Heart right ventricle (tissue), 16 donors: ENCODE results near the gene SLC29A3. TPM values are rescaled to one million over a fixed set of nuclear protein-coding genes. Genes with fewer than 3 reads are reported as not detected.

Experiments used
- ATAC-seq, 8 donors: fragments of 200-7000 bp; cut with Tn5 transposase; one replicate each; pipeline ENCODE4 v1.9.1; 2020; ENCODE audit warnings: mild to moderate bottlenecking in 8 of 8, moderate library complexity in 8 of 8, moderate number of reproducible peaks in 1 of 8
- DNase-seq, 2 donors: peaks; one replicate each; pipeline ENCODE4 v3.0.0-alpha.2; 2020
- H3K27ac ChIP-seq, 10 donors: fragments of 200-600 bp; sonication (generic) in 2 of 10; one replicate each; pipeline versions ENCODE4 v1.5.0 to v1.8.0; 2020 to 2022; ENCODE audit warnings: mild to moderate bottlenecking in 3 of 10
- H3K27me3 ChIP-seq, 7 donors: fragments of 200-600 bp; one replicate each; pipeline ENCODE4 v1.8.0; 2021 to 2022; ENCODE audit warnings: mild to moderate bottlenecking in 2 of 7
- H3K36me3 ChIP-seq, 9 donors: fragments of 200-600 bp; sonication (generic) in 1 of 9; one replicate each; pipeline versions ENCODE4 v1.5.0 to v1.8.0; 2020 to 2022; ENCODE audit warnings: mild to moderate bottlenecking in 2 of 9
- H3K4me1 ChIP-seq, 9 donors: fragments of 200-600 bp; sonication (generic) in 1 of 9; one replicate each; pipeline versions ENCODE4 v1.5.0 to v1.8.0; 2020 to 2022; ENCODE audit warnings: mild to moderate bottlenecking in 4 of 9
- H3K4me3 ChIP-seq, 10 donors: fragments of 200-600 bp; sonication (generic) in 2 of 10; one replicate each; pipeline versions ENCODE4 v1.5.0 to v1.8.0; 2020 to 2022; ENCODE audit warnings: mild to moderate bottlenecking in 7 of 10, moderate library complexity in 2 of 10
- H3K9me3 ChIP-seq, 11 donors: fragments of 200-600 bp in 10 of 11; sonication (generic) in 2 of 11; one replicate each; pipeline versions ENCODE4 v1.5.0 to v1.8.0; 2013 to 2022; ENCODE audit warnings: mild to moderate bottlenecking in 2 of 11, control low read depth in 1 of 11, moderate library complexity in 1 of 11
- WGBS, 2 donors: extraction: QIAGEN DNeasy Blood & Tissue Kit; methylation state at CpG; one replicate each; pipeline ENCODE4 v1.1.7; 2013; ENCODE audit warnings: inconsistent platforms in 1 of 2; 5-methylcytosine and 5-hydroxymethylcytosine counted together
- intact Hi-C, 10 donors: fragments of 100-400 bp; cut with DNase I; formaldehyde crosslinking; loops; one replicate each; pipeline versions ENCODE4 v1.11.1 to v1.14.2; 2022
- polyA plus RNA-seq, 2 donors: library from polyadenylated mRNA; stranded (reverse); fragments of 200-250 nt; gene quantifications; one replicate each; pipeline ENCODE4 v1.2.3, GENCODE V29; 2013
- total RNA-seq, 10 donors: library from RNA; stranded (reverse); fragmentation: NEBNext Ultra II Directional in 3 of 10; extraction: Animal tissue kit (Norgen Biotek cat#: 25700) in 3 of 10; gene quantifications; one replicate each; pipeline versions ENCODE4 v1.2.1 to v1.2.4, GENCODE V29; 2021 to 2023
- TF ChIP-seq, protein P1 (sequence below), 9 donors: fragments of 200-600 bp; sonication (generic) in 2 of 9; IDR thresholded peaks; one replicate each; pipeline versions ENCODE4 v1.5.0 to v1.8.0; 2021 to 2022; ENCODE audit warnings: antibody characterized with exemption in 9 of 9, mild to moderate bottlenecking in 5 of 9, moderate library complexity in 1 of 9
- donor health status: Arrhythmogenic right ventricular cardiomyopathy.
- donor health status: ischemic (EF 13 %, LVEDD 7.1; RV severe dilation, severe dysfunction).
- donor health status: healthy with polysubstance abuse.
- donor health status: DM: no; HTN: yes; CAD: no.
- donor health status: DM: no; HTN: no; CAD: no.
- donor health status: ischemic (EF 25% LVEDD 6.9; RV normal size, moderate dysfunction).
- donor health status: ischemic (EF 25% LVEDD 5.7; RV mildly dilated, moderate dysfunction).
- donor health status: healthy.
- donor health status: DM: yes; HTN: yes; CAD: no.
- donor health status: Ischemic cardiomyopathy.
- donor health status: ischemic (EF 35%, LVEDD 5.7; RV mildly dilated, moderate dysfunction).
- donor health status: nonischemic (EF 11% LVEDD 7.7; RV severe dilation, severe dysfunction).
- donor health status: DM: yes; HTN: yes; CAD: no.
- donor health status: PGD.
- donor health status: ischemic (EF 29% LVEDD 5.4; RV normal size, mild dysfunction).
- donor health status: nonischemic (EF 23%, LVEDD 6.1; RV moderate dilation, normal function).

Gene SLC29A3
- total and polyA plus RNA-seq, 12 donors: 0.89 to 3.5 (median 1.2) TPM

DNA sequence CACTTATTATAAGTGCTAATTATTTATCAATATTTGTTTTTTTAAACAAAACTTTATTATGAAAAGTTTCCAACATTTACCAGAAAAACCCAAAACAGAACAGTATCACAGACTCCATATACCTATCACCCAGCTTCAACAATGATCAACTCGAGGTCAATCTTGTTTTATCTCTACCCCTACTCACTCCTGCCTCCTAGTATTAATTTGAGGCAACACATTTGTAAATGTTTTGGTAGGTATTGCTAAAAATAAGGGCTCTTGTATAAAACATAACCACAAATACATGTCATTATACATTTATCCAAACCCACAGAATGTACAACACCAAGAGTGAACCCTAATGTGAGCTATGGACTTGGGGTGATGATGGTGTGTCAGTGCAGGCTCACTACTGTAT is 61.8 kb downstream of the SLC29A3 start:
- Histone ChIP-seq H3K4me1 (peaks cover 0 to 33% (median 7%) of the 10 kb centered on the region in 9 donors), H3K9me3 (no peaks in the 10 kb centered on the region), H3K4me3 (no peak overlapping the region), H3K27ac (no peak overlapping the region), H3K27me3 (no peaks in the 10 kb centered on the region), H3K36me3 (no peaks in the 10 kb centered on the region)
- intact Hi-C loops: loop anchor here in 9 of 10 donors (5.0 to 10.0 kb wide), 10 partner anchors 59 to 514 kb away; no protein-coding TSS in a partner anchor
- WGBS, 2 donors: 36 to 60% methylated on average over 1 of the region's 1 CpG
- DNase-seq (no peak), ATAC-seq (no peak)
- TF ChIP-seq, protein P1, sequence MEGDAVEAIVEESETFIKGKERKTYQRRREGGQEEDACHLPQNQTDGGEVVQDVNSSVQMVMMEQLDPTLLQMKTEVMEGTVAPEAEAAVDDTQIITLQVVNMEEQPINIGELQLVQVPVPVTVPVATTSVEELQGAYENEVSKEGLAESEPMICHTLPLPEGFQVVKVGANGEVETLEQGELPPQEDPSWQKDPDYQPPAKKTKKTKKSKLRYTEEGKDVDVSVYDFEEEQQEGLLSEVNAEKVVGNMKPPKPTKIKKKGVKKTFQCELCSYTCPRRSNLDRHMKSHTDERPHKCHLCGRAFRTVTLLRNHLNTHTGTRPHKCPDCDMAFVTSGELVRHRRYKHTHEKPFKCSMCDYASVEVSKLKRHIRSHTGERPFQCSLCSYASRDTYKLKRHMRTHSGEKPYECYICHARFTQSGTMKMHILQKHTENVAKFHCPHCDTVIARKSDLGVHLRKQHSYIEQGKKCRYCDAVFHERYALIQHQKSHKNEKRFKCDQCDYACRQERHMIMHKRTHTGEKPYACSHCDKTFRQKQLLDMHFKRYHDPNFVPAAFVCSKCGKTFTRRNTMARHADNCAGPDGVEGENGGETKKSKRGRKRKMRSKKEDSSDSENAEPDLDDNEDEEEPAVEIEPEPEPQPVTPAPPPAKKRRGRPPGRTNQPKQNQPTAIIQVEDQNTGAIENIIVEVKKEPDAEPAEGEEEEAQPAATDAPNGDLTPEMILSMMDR (IDR thresholded peaks at IDR 0.05): no peak

DNA sequence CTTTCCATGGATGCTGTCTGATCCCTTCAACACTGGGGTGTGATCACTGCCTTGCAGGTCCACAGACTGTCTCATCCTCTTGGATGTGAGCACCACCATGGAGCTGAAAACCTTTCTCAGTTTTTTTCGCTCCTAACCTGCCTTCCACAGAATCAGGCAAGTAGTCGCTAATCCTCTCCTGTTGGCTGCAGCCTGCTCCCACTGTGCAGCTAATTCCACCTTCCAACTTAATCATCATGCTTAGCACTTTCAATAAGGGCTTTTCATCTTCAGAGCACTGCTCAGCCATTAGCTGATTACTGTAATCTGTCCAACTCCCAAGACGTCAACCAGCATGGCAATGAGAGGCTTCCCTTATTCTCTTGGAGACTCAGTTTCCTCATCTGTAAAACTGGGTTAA is 62.6 kb downstream of the SLC29A3 start:
- Histone ChIP-seq H3K27me3 (no peaks in the 10 kb centered on the region), H3K36me3 (no peaks in the 10 kb centered on the region), H3K27ac (no peak overlapping the region), H3K4me1 (peaks cover 0 to 27% (median 7%) of the 10 kb centered on the region in 9 donors), H3K4me3 (no peak overlapping the region), H3K9me3 (no peaks in the 10 kb centered on the region)
- ATAC-seq (no peak), DNase-seq (no peak)
- TF ChIP-seq, protein P1 (IDR thresholded peaks at IDR 0.05): no peak
- WGBS, 2 donors: 75 to 81% methylated on average over 3 of the region's 3 CpGs
- intact Hi-C loops: loop anchor here in 9 of 10 donors (5.0 to 10.0 kb wide), 10 partner anchors 59 to 513 kb away; no protein-coding TSS in a partner anchor

DNA sequence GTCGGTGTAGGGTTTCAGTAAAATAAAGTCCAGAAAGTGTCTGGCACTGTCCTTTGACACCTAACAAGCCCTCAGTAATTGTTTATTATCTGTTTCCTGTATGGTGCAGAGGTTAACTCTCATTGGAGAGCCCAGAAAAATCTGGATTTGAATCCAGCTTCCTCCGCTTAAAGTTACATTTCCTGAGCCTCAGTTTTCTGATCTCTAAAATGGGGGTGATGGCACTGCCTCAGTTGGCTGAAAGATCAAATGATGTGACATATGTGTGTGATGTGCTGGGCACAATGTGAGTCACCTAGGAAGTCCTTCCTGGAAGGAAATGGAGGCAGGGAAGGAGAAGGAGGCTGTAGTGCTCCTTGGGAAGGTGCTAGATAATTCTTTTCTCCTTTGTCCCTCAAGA is 63.0 kb downstream of the SLC29A3 start:
- 92 to 95% methylated on average over 2 of the region's 2 CpGs for WGBS, 2 donors

DNA sequence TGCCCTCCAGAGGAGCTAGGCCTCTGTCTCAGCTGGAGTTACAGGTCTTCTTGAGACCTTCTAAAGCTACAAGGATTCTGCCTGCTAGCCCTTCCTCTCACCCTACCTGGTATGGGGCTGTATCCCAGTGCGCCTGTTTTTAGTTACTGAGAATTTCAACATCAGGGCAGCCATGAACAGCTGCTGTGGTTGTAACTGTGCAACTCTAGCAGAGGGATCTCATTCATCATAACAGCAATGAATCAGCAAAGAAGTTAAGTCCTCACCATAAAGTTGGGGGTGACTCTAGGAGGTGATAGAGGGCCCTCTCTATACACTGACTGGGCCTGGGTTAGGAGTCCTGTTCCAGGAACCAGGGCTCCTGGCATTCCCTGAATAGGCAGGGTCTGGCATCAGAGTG is 63.7 kb downstream of the SLC29A3 start:
- Histone ChIP-seq H3K27me3 (no peaks in the 10 kb centered on the region), H3K27ac (no peak overlapping the region), H3K4me3 (no peak overlapping the region), H3K4me1 (peaks cover 0 to 18% (median under 1%) of the 10 kb centered on the region in 9 donors), H3K36me3 (no peaks in the 10 kb centered on the region), H3K9me3 (no peaks in the 10 kb centered on the region)
- DNase-seq: no peak
- TF ChIP-seq, protein P1 (IDR thresholded peaks at IDR 0.05): no peak
- intact Hi-C loops: loop anchor here in 9 of 10 donors (5.0 to 10.0 kb wide), 10 partner anchors 60 to 512 kb away; no protein-coding TSS in a partner anchor
- WGBS, 2 donors: 95 to 100% methylated on average over 1 of the region's 1 CpG
- ATAC-seq: no peak

More for the DNA sequence above, 63.0 kb downstream of the SLC29A3 start:
- ATAC-seq (no peak), DNase-seq (no peak)
- intact Hi-C loops: loop anchor here in 9 of 10 donors (5.0 to 10.0 kb wide), 10 partner anchors 60 to 513 kb away; no protein-coding TSS in a partner anchor
- Histone ChIP-seq H3K4me1 (peaks cover 0 to 22% (median 4%) of the 10 kb centered on the region in 9 donors), H3K4me3 (no peak overlapping the region), H3K27me3 (no peaks in the 10 kb centered on the region), H3K27ac (no peak overlapping the region), H3K36me3 (no peaks in the 10 kb centered on the region), H3K9me3 (no peaks in the 10 kb centered on the region)
- TF ChIP-seq, protein P1 (IDR thresholded peaks at IDR 0.05): no peak
